GM12864 (cell line): ENCODE data around the gene EVPL.

Source experiments
- DNase-seq: peaks from one replicate; pipeline ENCODE4 v3.0.0-alpha.2; 2011; ENCODE audit warnings: low read depth
- H3K4me3 ChIP-seq: 2 replicates; pipeline ENCODE4 v1.5.1; 2011; ENCODE audit warnings: mild to moderate bottlenecking, low read depth, low read length, control low read depth
- TF ChIP-seq, protein P1 (sequence below): IDR thresholded peaks from 2 replicates; pipeline ENCODE4 v1.5.1; 2011; ENCODE audit warnings: low read depth, mild to moderate bottlenecking, moderate library complexity, low read length, control low read depth, inconsistent platforms; ENCODE audit errors: missing control alignments

The EVPL gene

GRCh38 chr17:76027159-76027839 is at the start of gene EVPL:
EVPL (minus strand) TSS chr17:76027306; CDS start chr17:76027198, 108 bp downstream.
- no peak within 1 kb of the TSS for H3K4me3 ChIP-seq
- TF ChIP-seq, protein P1, sequence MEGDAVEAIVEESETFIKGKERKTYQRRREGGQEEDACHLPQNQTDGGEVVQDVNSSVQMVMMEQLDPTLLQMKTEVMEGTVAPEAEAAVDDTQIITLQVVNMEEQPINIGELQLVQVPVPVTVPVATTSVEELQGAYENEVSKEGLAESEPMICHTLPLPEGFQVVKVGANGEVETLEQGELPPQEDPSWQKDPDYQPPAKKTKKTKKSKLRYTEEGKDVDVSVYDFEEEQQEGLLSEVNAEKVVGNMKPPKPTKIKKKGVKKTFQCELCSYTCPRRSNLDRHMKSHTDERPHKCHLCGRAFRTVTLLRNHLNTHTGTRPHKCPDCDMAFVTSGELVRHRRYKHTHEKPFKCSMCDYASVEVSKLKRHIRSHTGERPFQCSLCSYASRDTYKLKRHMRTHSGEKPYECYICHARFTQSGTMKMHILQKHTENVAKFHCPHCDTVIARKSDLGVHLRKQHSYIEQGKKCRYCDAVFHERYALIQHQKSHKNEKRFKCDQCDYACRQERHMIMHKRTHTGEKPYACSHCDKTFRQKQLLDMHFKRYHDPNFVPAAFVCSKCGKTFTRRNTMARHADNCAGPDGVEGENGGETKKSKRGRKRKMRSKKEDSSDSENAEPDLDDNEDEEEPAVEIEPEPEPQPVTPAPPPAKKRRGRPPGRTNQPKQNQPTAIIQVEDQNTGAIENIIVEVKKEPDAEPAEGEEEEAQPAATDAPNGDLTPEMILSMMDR: no peak
- no peak for DNase-seq

DNA sequence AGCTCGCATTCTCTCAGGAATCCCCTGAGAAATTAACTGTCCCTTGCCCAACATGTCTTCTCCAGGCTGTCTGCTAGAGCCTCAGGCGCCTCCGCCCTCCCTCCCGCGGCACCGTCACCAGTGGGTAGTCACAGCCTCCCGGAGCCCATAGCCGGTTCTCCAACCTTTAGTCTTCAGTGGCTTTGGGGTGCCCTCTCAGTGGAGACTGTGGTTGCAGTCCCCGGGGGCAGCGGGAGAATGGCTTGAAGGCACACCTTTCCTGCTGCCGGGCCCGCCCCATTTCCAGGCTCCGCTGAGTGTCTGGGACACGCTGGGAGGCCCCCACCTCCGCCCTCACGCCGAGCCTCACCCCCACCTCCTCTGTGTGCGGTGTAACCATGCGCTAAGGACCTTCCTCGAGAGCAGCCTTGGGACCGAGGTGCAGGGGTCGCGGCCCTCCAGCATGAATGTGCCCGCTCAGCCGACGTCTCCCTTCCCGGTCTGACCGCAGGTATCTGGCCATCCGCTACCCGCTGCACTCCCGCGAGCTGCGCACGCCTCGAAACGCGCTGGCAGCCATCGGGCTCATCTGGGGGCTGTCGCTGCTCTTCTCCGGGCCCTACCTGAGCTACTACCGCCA is 49.1 kb upstream of the EVPL start:
- DNase-seq: no peak
- TF ChIP-seq, protein P1: no peak
- H3K4me3 ChIP-seq: no peak overlapping the region

DNA sequence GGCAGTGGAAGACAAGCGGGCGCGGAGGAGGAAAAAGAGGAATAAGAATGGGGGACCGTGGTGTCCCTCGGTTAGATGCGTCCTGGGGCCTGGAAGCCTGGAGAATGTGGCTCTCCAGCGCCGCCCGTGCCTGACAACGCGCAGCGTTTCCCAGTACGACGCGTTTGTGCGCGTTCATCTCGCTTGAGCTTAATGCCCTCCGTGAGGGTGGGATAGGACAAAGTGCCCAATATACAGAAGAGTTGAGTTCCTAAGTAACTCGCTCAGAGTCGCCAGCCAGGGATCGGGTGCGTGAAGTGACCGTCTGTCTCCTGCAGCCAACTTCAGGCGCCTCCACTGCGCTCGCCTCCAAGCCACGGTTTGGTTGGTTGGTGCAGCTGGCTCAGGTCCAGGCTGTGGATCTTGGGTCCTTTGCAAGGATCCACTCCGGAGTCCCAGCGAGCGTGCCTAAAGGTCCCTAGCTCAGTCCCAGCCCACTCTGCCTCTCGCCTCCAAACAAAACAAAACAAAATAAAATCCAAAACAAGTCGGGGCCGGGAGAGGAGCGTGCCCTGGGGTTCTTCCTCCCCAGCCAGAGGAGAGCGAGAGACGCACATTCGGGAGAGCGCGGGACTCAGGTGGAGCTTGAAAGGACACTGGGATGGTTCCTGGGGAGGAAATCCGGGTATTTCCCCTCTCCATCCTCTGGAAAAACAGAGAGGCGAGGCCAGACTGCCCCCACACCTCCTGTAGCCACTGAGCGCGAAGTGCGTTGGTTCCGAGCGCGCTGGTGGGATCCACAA is 48.4 kb upstream of the EVPL start:
- TF ChIP-seq, protein P1: no peak
- H3K4me3 ChIP-seq: no peak overlapping the region
- DNase-seq: no peak

DNA sequence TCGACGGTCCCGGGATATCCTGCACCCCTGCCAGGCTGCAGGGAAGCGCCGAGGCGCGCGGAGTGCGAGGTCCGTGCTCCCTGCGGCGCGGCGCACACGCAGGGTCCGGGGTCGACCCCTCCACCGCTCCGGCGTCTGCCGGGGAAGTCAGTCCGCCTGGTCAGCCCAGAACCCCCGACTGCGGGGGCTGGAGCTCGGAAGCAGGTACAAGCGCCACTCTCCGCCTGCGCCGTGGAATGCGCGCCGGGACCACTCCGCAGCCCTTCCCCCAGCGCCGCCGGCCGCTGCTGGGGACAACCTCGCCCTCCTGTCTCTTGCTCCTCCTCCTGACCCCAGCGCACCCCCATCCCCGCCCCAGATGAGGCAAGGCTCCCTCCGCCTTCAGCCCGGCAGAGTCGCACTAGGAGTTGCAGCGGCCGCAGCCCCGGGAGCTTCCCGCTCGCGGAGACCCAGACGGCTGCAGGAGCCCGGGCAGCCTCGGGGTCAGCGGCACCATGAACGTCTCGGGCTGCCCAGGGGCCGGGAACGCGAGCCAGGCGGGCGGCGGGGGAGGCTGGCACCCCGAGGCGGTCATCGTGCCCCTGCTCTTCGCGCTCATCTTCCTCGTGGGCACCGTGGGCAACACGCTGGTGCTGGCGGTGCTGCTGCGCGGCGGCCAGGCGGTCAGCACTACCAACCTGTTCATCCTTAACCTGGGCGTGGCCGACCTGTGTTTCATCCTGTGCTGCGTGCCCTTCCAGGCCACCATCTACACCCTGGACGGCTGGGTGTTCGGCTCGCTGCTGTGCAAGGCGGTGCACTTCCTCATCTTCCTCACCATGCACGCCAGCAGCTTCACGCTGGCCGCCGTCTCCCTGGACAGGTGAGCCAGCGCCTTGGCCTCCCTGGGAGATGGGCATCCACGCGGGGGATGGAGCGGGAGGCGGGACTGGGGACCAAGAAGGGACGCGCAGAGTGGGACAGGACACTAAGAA is 47.6 kb upstream of the EVPL start, which contains the start of gene GALR2:
GALR2 (plus strand) TSS at position 392 of the 974 bp plus-strand sequence; CDS start at position 495, 103 bp downstream.
- no peak for DNase-seq
- TF ChIP-seq, protein P1: no peak
- no peak within 1 kb of the TSS for H3K4me3 ChIP-seq

GRCh38 chr17:76072148-76072858 is 45.2 kb upstream of the EVPL start, which contains the start of gene SRP68:
SRP68 (minus strand) TSS chr17:76072517; CDS start chr17:76072491, 26 bp downstream.
- DNase-seq: peak; percentile 69
- peak within 1 kb of the TSS; percentile 58 for H3K4me3 ChIP-seq
- TF ChIP-seq, protein P1: no peak
